Activated CD8-positive, alpha-beta memory T cell treated with anti-CD3 and anti-CD28 coated beads, Interleukin-2, amount 10 ng/mL, durations not matched to agents 7 days and 5 days (primary cell): ENCODE measurements around the gene TRIM27. TPM values are rescaled to one million over a fixed set of nuclear protein-coding genes. Genes with fewer than 3 reads are reported as not detected.

Experiments used
- ATAC-seq: fragments of 150-1000 bp; cut with Tn5 transposase; one replicate; pipeline ENCODE4 v1.10.0; 2021; ENCODE audit warnings: moderate library complexity
- CTCF ChIA-PET: fragments of 350-600 bp; sonication (Branson Sonifier 250); formaldehyde crosslinking; loops from one replicate; lab custom pipeline; 2021; ENCODE audit warnings: antibody characterized with exemption; lab: Charles Lee
- DNase-seq: peaks from one replicate; pipeline ENCODE4 v3.0.0-alpha.2; 2020
- H3K27ac Mint-ChIP-seq: one replicate; pipeline ENCODE4 v1.8.0; 2021; ENCODE audit warnings: mild to moderate bottlenecking, mixed read lengths
- H3K27me3 Mint-ChIP-seq: one replicate; pipeline ENCODE4 v1.8.0; 2021; ENCODE audit warnings: mixed read lengths
- H3K36me3 Mint-ChIP-seq: one replicate; pipeline ENCODE4 v1.8.0; 2021; ENCODE audit warnings: mild to moderate bottlenecking, mixed read lengths
- H3K4me1 Mint-ChIP-seq: one replicate; pipeline ENCODE4 v1.8.0; 2021; ENCODE audit warnings: mixed read lengths
- H3K4me3 Mint-ChIP-seq: one replicate; pipeline ENCODE4 v1.8.0; 2021; ENCODE audit warnings: mild to moderate bottlenecking, moderate library complexity, mixed read lengths
- H3K9me3 Mint-ChIP-seq: one replicate; pipeline ENCODE4 v1.8.0; 2022; ENCODE audit warnings: low read depth, mixed read lengths
- total RNA-seq, 2 experiments: library from RNA; stranded (reverse); gene quantifications; one replicate each; pipeline ENCODE4 v1.2.3, GENCODE V29; 2021

TRIM27 gene
- total RNA-seq, 2 experiments from 2014 or later: 52.5 to 62.9 TPM

DNA sequence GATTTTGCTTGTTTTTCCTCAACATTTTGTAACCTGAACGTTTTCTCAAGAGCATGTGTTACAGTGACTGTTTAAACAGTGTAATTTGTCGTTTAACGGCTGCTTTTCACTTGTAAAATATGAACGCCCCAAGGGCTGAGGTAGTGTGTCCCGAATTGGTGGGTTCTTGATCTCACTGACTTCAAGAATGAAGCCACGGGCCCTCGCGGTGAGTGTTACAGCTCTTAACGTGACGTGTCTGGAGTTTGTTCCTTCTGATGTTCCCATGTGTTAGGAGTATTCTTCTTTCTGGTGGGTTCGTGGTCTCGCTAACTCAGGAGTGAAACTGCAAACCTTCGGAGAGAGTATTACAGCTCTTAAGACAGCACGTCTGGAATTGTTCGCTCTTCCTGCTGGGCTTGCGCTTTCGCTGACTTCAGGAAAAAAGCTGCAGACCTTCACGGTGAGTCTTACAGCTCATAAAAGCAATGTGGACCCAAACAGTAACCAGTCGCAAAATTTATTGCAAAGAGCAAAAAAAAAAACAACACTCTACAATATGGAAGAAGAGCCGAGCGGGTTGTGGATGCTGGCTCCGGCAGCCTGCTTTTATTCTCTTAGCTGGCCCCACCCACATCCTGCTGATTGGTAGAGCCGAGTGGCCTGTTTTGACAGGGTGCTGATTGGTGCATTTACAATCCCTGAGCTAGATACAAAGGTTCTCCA is 25.1 kb upstream of the TRIM27 start:
- no peak for ATAC-seq
- DNase-seq: no peak
- H3K36me3 Mint-ChIP-seq: no peaks in the 10 kb centered on the region
- CTCF ChIA-PET: interaction anchor here (1.0 kb wide), 1 partner anchor 111 kb away, joined by 3 read pairs; no protein-coding TSS in a partner anchor
- no peak overlapping the region for H3K4me3 Mint-ChIP-seq
- peaks cover 26% of the 10 kb centered on the region for H3K4me1 Mint-ChIP-seq
- no peak overlapping the region for H3K27ac Mint-ChIP-seq
- no peaks in the 10 kb centered on the region for H3K9me3 Mint-ChIP-seq
- no peaks in the 10 kb centered on the region for H3K27me3 Mint-ChIP-seq

GRCh38 chr6:28947831-28948270 is 24.1 kb upstream of the TRIM27 start:
- Mint-ChIP-seq H3K4me3 (no peak overlapping the region), H3K27ac (no peak overlapping the region), H3K4me1 (peaks cover 27% of the 10 kb centered on the region), H3K9me3 (no peaks in the 10 kb centered on the region), H3K27me3 (no peaks in the 10 kb centered on the region), H3K36me3 (no peaks in the 10 kb centered on the region)
- CTCF ChIA-PET: no interaction called here
- ATAC-seq (no peak), DNase-seq (no peak)

GRCh38 chr6:28947067-28947765 is 23.4 kb upstream of the TRIM27 start:
- CTCF ChIA-PET: no interaction called here
- H3K27ac Mint-ChIP-seq: no peak overlapping the region
- no peaks in the 10 kb centered on the region for H3K9me3 Mint-ChIP-seq
- DNase-seq (no peak), ATAC-seq (no peak)
- no peaks in the 10 kb centered on the region for H3K36me3 Mint-ChIP-seq
- H3K4me1 Mint-ChIP-seq: peaks cover 28% of the 10 kb centered on the region
- H3K4me3 Mint-ChIP-seq: no peak overlapping the region
- no peaks in the 10 kb centered on the region for H3K27me3 Mint-ChIP-seq

DNA sequence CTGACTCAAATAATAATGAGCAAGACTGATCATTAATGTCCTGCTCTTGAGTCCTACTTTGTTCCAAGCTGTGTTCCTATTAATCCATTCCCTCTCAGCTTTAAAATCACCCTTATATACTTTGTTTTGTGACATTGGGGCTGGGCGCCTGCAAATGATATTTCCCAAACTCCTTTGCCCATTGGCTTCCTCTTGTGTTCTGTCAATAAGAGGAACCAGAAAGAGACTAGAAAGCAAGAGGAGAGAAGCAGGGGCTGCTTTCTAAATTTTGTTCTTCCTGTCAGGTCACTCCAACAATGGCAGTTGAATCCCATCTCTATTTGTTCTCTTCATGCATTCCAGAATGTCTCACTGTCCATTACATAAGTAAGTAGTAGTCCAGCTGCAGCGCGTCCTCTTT is 21.6 kb upstream of the TRIM27 start:
- no peak overlapping the region for H3K4me3 Mint-ChIP-seq
- no peak for ATAC-seq
- H3K27ac Mint-ChIP-seq: no peak overlapping the region
- CTCF ChIA-PET: interaction anchor here (1.0 to 1.9 kb wide), 4 partner anchors 68 to 108 kb away, joined by 4 to 6 read pairs (median 5); no protein-coding TSS in a partner anchor
- no peaks in the 10 kb centered on the region for H3K27me3 Mint-ChIP-seq
- H3K4me1 Mint-ChIP-seq: peaks cover 33% of the 10 kb centered on the region
- no peaks in the 10 kb centered on the region for H3K36me3 Mint-ChIP-seq
- no peaks in the 10 kb centered on the region for H3K9me3 Mint-ChIP-seq
- no peak for DNase-seq

GRCh38 chr6:28944412-28944865 is 20.7 kb upstream of the TRIM27 start:
- DNase-seq: peak; percentile 83
- CTCF ChIA-PET: interaction anchor here (1.4 to 1.9 kb wide), 2 partner anchors 69 to 107 kb away, joined by 5 to 6 read pairs; no protein-coding TSS in a partner anchor
- Mint-ChIP-seq H3K36me3 (no peaks in the 10 kb centered on the region), H3K4me1 (peaks cover 40% of the 10 kb centered on the region), H3K9me3 (no peaks in the 10 kb centered on the region), H3K27ac (peak overlapping the region; percentile 92), H3K4me3 (peak overlapping the region; percentile 87), H3K27me3 (no peaks in the 10 kb centered on the region)
- peak; percentile 25 for ATAC-seq

GRCh38 chr6:28943557-28944411 is 20.0 kb upstream of the TRIM27 start:
- H3K4me1 Mint-ChIP-seq: peaks cover 41% of the 10 kb centered on the region

GRCh38 chr6:28943223-28943556 is 19.4 kb upstream of the TRIM27 start:
- CTCF ChIA-PET: interaction anchor here (1.0 to 4.0 kb wide), 3 partner anchors 47 to 106 kb away, joined by 4 to 23 read pairs (median 4); no protein-coding TSS in a partner anchor
- Mint-ChIP-seq H3K27ac (peak overlapping the region; percentile 92), H3K9me3 (no peaks in the 10 kb centered on the region), H3K27me3 (no peaks in the 10 kb centered on the region), H3K36me3 (no peaks in the 10 kb centered on the region), H3K4me1 (peaks cover 41% of the 10 kb centered on the region), H3K4me3 (peak overlapping the region; percentile 87)
- no peak for DNase-seq
- no peak for ATAC-seq

More at GRCh38 chr6:28943557-28944411, 20.0 kb upstream of the TRIM27 start:
- ATAC-seq: peak; percentile 18
- peak overlapping the region; percentile 87 for H3K4me3 Mint-ChIP-seq
- H3K27ac Mint-ChIP-seq: peak overlapping the region; percentile 92
- no peaks in the 10 kb centered on the region for H3K9me3 Mint-ChIP-seq
- peak; percentile 86 for DNase-seq
- CTCF ChIA-PET: interaction anchor here (1.0 to 4.0 kb wide), 3 partner anchors 47 to 106 kb away, joined by 4 to 23 read pairs (median 4); no protein-coding TSS in a partner anchor
- no peaks in the 10 kb centered on the region for H3K36me3 Mint-ChIP-seq
- H3K27me3 Mint-ChIP-seq: no peaks in the 10 kb centered on the region

- no peaks in the 10 kb centered on the region for H3K27me3 Mint-ChIP-seq
- no peaks in the 10 kb centered on the region for H3K9me3 Mint-ChIP-seq
- H3K4me3 Mint-ChIP-seq: peak overlapping the region; percentile 89
- no peaks in the 10 kb centered on the region for H3K36me3 Mint-ChIP-seq
- no peak for ATAC-seq
- no peak for DNase-seq
- CTCF ChIA-PET: interaction anchor here (0.7 to 6.5 kb wide), 11 partner anchors 11 to 1190 kb away, joined by 3 to 66 read pairs (median 4); partner anchors contain the start of gene TRIM27
- H3K27ac Mint-ChIP-seq: peak overlapping the region; percentile 96
- peaks cover 43% of the 10 kb centered on the region for H3K4me1 Mint-ChIP-seq
Observed at GRCh38 chr6:28941684-28942448, 18.1 kb upstream of the TRIM27 start.

DNA sequence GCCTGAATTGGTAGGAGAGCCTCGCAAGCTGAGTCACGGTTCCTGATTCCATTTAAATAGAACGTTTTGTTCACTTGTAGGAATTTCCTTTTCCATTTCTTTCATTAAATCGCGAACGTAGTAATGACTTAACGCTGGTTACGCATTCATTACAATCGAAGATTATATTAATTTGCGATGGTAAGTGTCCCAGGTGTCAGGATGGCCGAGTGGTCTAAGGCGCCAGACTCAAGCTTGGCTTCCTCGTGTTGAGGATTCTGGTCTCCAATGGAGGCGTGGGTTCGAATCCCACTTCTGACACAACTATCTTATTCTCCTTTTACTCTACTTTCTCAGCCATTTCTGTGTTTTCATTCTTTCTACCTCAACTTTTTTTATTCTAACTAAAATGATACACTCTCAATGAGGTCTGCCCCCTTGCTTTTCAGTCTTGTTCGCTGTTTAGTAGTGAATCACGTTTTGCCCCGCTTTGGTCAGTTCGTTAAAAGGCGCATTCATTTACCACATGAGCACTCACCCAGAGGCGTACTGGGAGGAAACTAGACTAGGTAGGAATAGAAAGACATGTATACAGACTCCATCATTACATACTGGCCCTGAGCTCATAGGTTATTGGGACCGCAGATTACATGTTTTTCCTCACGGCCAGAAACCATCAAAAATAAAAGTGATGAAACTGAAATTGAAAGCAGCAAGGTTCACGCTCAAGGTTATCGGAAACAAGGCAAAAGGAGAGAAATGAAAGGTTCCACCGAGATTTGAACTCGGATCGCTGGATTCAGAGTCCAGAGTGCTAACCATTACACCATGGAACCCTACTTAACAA is 17.3 kb upstream of the TRIM27 start:
- Mint-ChIP-seq H3K4me3 (peak overlapping the region; percentile 89), H3K9me3 (no peaks in the 10 kb centered on the region), H3K27me3 (no peaks in the 10 kb centered on the region), H3K4me1 (peaks cover 44% of the 10 kb centered on the region), H3K27ac (peak overlapping the region; percentile 96), H3K36me3 (no peaks in the 10 kb centered on the region)
- peak; percentile 76 for ATAC-seq
- CTCF ChIA-PET: interaction anchor here (0.6 to 6.5 kb wide), 15 partner anchors 12 to 1189 kb away, joined by 3 to 66 read pairs (median 4); partner anchors contain the start of gene TRIM27
- DNase-seq: peak; percentile 89

DNA sequence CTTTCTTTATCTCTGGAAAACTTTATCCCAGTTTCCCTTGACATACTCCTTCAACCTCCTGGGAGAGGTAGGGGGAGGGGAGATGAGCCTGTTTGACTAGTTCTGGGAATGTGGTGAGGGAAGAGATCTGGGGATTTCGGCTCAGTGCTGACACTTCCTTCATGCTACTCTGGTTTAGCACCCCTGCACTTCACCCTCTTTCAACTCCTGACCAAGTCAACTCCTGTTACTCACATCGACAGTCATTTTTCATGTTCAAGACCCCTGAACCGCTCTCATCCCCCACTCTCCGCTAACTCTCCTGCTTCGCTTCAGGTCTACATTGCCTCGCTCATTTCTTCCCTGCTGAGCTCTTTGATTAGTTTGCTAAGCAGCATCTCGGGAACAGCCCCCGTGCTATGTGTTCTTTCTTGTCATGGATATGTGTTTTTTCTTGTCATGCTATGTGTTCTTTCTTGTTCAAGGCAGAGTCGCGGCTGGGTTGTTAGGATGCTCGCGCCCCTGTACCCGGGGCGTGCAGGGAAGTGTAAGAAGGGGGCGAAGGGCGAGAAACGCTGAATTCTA is 16.6 kb upstream of the TRIM27 start:
- H3K4me1 Mint-ChIP-seq: peaks cover 44% of the 10 kb centered on the region

DNA sequence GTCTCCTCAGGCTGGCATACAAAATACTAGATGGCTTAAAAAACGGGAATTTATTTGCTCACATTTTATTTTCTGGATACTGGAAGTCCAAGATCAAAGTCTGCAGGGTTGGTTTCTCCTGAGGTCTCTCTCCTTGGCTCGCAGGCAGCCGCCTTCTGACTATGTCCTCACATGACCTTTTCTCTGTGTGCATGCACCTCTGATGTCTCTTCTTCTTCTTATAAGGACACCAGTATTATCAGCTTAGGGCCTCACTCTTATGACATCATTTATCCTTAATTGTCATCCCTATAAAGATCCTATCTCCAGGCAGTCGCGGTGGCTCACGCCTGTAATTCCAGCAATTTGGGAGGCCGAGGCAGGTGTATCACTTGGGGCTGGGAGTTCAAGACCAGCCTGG is 9.3 kb upstream of the TRIM27 start:
- CTCF ChIA-PET: no interaction called here
- H3K4me3 Mint-ChIP-seq: no peak overlapping the region

More for the DNA sequence above, 16.6 kb upstream of the TRIM27 start:
- Mint-ChIP-seq H3K27me3 (no peaks in the 10 kb centered on the region), H3K36me3 (no peaks in the 10 kb centered on the region), H3K9me3 (no peaks in the 10 kb centered on the region), H3K27ac (peak overlapping the region; percentile 96), H3K4me3 (peak overlapping the region; percentile 89)
- CTCF ChIA-PET: interaction anchor here (0.8 to 6.5 kb wide), 11 partner anchors 17 to 101 kb away, joined by 3 to 66 read pairs (median 10); partner anchors contain the start of gene TRIM27
- peak; percentile 70 for DNase-seq
- peak; percentile 38 for ATAC-seq

More for the DNA sequence above, 9.3 kb upstream of the TRIM27 start:
- Mint-ChIP-seq H3K36me3 (no peaks in the 10 kb centered on the region), H3K27me3 (peaks cover 19% of the 10 kb centered on the region), H3K4me1 (peaks cover 6% of the 10 kb centered on the region), H3K9me3 (no peaks in the 10 kb centered on the region), H3K27ac (no peak overlapping the region)
- no peak for DNase-seq
- ATAC-seq: no peak
